ENCODE results near the gene BBX.

DNA sequence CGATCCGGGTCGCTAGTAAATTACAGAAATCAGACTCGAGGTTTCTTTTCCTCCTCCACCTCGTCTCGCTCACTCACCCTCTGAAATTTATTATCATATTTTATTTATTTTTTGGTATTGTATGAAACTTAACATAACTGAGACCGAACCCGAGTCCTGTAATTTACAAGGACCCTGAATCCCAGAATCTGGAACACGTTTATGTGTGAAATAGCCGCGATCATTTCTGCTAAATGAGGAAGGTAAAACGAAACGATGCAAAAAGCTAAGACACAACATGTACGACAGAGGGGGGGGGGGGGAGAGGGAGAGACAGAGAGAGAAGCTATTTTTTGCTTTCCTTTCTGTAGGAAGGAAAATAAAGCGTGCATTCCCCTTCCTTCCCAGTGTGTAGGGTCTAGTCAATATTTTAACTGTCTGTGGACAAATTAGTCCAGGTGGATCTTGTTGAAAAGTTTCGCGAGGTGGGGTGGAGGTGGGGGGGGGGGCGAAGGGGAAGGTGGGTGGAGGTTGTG is 1.6 kb downstream of the BBX start:
- no peak for TF ChIP-seq POLR2A (IDR thresholded peaks at IDR 0.05; ENCODE audit: low read length)
- no peak for TF ChIP-seq GATA1 (IDR thresholded peaks at IDR 0.05; ENCODE audit: low read depth, low read length)
